GM18873 (cell line): ENCODE data around the gene RSBN1.
A peak's percentile ranks its signal among the peaks of the same experiment; 100 is the strongest.

Experiments
- ATAC-seq: cut with Tn5 transposase; IDR thresholded peaks from one replicate; pipeline ENCODE4 v1.9.1; 2021; ENCODE audit warnings: mild to moderate bottlenecking, moderate library complexity, moderate number of reproducible peaks; ENCODE audit not compliant: unreplicated experiment, low FRiP score

Gene RSBN1

DNA sequence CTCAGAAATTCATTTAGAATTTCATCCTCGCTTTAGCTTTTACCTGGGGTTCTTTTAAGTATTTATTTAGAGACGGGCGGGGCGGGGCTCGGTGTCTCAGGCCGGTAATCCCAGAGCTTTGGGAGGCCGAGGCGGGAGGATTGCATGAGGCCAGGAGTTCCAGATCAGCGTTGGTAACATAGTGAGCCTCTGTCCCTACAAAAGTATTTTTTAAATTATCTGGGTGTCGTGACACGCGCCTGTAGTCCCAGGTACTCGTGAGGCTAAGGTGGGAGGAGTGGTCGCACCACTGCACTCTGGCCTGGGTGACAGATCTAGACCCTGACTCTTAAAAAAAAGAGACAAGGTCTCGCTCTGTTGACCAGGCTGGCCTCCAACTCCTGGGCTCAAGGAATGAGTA, 942 bp upstream of the RSBN1 start:
- ATAC-seq: no peak

DNA sequence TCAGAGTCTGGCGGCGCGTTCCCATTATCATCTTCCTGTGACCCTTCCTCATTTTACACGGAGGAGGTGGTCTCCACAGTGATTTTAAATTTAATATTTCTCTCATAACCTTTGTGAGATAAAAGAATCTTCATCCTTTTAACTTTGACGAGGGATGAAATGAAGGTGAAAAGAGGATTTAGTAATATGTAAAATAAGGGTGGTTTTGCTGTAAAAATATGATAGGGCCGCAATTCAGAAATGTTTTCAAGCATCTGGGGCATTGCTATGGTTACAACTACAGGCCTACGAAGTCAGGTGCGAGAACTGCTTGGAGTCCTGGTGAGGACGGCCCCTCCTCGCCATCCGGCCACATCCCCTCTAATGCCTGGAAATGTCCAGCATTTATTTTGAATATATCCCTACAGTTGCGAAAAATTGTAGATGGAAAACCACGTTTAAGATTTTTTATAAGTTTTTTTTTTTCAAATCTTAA, 422 bp upstream of the RSBN1 start:
- ATAC-seq: no peak

DNA sequence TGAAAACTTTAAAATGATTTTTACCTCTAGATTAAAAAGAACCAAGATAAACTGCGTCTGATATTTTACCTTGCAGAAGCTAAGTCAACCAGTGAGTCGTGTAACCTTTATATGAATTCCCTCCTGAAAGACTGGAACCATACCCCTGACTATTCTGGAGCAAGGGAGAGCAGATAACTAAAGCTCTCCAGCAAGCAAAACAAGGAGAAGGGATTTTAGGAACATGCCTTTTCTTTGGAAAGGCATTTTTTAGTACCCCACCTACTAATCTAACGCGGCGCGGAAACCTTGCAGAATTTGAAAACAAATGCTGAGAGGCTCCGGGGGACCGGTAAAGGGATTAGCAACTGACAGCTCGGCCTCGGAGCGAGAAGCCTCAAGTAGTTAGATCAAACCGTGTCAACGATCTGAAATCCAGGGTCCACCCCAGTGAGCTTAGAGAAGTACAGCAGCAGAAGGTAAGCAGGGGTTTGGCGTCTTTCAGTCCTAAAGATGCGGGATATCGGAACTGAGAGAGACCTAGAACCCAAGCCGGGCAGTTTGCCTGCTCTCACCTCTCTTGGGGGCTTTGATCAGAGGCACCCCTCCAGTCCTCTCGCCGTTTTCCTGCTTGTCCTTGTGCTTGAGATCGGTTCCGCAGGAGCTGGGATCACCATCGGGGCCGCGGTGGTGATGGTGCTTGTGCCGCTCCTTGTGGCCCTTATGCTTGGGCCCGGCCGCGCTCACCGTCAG, 954 bp downstream of the RSBN1 start:
- no peak for ATAC-seq

DNA sequence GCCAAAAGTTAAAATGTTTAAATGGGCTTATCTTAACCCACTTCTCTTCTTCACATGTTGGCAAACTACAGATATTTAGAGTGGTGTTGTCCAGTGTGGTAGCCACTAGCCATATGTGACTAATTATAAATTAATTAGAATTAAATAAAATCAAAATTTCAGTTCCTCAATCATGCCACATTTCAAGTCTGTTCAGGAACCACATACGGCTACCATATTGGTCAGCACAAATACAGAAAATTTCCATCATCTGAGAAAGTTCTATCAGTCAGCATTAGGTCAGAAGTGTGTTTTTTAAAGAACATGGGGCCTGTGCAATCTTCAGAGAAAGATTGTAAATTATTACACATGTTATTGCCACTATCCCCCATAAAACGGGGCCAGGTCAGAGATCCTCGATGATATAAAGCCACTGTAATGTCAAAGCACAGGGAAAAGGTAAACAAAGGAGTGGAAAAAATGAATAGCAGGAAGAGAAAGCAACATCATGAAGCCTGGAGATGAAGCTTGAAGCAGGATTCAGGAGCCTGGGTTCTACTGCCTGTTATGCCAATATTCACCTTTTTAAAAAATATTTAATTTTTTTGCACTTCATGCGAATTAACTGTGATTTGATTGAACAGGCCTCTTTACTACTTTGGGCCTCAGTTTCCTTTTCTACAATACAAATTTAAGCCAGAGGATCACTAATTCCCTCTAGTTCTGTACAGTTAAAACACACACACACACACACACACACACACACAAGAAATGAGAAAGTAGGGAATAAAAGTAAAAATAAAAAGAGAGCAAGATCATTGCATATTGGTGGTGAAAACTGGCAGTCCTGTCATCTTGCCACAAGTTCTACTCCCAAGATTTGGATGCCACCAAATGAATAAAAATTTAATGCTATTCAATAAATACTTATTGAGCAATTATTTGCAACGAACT, 2.3 kb downstream of the RSBN1 start:
- ATAC-seq: no peak

DNA sequence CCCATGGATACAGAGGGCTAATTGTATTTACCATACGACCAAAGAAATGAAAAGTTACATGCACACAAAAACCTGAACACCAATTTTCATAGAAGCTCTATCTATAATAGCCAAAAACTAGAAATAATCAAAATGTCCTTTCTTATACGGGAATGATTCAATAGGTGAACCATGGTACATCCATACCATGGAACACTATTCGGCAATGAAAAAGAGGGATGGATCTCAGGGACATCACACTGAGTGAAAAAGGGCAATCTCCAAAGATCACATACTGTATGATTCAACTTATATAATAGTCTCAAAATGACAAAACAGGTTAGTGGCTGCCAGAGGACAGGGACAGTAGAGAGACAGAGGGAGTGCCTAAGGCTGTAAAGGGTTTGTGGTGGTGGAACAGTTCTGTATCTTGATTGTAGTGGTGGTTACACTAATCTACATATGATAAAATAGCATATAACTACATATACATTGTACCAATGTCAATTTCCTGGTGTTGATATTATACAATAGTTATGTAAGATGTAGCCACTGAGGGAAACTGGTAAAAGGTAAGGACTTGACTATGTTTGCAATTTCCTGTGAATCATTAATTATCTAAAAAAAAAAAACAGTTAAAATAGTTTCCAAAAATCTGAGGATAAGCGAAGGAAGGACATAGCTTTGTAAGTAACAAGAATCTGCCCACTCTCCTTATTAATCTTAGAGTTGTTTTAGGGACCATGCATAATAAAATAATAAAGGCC, 3.7 kb downstream of the RSBN1 start:
- no peak for ATAC-seq

DNA sequence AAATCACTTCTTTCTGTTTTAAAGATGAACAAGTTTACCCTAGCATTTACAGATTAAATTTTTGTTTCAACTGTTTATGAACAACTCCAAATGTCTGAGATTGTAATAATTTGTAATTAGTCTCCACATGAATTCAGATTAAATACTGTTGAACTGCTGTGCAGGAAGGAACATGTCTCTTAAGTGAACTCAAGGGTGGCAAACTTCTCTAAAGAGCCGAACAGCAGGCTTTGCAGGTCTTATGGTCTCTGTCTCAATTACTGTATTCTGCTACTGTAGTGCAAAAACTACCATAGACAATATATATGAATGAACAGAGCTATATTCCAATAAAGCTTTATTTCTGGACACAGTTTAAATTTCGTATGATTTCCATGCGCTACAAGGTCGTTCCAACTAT, 6.6 kb downstream of the RSBN1 start:
- no peak for ATAC-seq

DNA sequence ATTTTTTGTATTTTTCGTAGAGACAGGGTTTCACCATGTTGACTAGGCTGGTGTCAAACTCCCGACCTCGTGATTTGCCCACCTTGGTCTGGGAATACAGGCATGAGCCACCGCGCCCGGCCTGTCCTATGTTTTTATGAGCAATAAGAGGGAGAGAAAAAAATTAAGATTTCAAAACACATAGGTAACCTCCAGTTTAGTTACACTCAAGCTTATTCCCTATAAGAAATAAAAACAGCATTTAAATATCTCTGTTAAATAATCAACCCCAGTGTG, 7.1 kb downstream of the RSBN1 start:
- ATAC-seq: no peak

DNA sequence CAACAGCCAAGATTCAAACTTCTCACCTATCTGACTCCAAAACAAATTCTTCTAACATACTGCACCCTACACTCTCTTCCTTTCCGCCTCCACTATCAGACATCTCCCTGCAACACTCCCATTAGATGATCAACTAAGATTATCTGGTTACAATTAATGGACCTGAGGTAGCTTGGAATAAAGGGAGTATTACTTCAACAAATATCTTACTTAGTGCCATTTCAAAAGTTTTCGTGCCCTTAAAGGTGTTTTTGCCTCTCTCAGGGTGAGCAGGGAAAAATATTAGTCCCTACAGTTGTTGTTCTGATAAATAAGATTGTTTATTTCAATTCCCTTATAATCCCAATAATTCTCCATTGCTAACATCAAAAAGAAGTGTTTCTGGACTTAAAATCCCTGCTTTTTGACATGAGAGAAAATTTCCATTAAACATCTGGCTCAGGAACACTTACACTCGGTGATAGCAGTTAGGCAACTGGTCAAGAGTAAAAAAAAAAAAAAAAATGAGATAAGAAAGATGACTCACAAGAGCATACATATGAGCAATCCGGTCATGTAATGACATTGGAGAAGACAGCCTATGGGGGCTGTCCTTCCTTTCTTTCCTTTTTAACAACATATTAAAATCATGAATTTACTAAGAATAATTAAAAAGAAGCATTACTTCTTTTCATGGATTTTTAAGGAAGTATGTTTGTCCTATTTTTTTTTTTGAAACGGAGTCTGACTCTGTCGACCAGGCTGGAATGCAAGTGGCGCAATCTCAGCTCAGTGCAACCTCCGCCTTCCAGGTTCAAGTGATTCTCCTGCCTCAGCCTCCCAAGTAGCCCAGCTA, 7.6 kb downstream of the RSBN1 start:
- ATAC-seq: no peak

DNA sequence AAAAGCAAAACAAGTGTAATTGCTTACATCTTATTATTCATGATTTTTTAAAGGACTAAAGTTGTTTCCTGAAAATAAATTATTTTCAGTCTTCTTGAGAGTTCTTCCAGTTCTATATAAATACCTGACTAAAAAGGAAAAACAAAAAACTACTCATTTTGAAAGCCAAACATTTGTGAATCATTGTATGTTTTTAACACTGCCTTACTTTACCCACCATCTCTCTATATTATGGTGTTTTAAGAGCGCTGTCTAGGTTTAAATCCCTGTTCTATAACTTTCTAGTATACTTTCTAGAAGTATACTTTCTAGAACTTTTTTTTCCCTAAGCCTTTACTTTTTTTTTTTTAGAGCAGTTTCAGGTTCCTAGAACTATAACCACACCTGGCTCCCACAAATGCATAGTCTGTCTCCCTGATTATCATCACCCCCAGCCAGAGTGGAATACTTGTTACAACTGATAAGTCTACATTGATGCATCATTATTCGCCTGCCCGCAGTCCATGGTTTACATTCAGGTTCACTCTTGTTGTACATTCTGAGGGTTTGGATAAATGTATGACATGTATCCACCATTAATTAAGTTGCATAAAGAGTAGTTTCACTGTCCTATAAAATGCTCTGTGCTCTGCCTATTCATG, 9.8 kb downstream of the RSBN1 start:
- ATAC-seq: no peak

DNA sequence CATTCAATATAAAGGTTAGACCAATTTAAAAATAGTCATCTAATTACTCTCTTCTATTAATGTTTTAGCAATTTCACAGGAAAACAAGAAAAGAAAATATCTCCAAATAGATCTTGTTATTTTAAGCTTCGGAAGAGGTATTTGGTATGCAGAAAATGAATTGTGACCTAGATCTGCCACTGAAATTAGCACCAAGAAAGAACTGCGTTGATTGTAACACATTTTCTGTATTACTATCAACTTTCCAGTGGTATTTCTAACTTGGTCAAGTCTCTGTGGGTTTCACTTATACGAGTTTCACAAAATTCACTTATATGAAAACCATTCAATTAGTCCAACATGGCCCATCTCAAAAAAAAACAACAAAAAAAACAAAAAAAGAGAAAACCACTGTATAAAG, 11.8 kb downstream of the RSBN1 start:
- no peak for ATAC-seq

DNA sequence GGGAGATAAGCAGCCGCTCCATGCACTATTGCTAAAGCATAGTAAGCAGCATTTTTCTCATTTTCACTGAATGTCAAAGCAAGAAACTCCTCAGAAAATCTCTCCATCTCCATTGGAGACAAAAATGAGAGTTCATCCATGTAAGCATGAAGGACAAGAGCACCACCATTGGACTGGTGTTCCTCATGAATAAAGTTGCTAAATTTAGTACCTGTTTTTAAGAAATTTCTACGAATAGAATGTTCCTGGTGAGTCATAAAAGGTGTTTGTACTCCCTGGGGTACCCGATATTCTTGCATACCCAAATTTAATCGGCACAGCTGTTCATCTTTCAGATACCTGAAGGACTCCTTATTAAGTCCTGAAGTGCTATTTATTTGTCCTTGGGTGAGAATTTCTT, 14.8 kb downstream of the RSBN1 start:
- no peak for ATAC-seq

DNA sequence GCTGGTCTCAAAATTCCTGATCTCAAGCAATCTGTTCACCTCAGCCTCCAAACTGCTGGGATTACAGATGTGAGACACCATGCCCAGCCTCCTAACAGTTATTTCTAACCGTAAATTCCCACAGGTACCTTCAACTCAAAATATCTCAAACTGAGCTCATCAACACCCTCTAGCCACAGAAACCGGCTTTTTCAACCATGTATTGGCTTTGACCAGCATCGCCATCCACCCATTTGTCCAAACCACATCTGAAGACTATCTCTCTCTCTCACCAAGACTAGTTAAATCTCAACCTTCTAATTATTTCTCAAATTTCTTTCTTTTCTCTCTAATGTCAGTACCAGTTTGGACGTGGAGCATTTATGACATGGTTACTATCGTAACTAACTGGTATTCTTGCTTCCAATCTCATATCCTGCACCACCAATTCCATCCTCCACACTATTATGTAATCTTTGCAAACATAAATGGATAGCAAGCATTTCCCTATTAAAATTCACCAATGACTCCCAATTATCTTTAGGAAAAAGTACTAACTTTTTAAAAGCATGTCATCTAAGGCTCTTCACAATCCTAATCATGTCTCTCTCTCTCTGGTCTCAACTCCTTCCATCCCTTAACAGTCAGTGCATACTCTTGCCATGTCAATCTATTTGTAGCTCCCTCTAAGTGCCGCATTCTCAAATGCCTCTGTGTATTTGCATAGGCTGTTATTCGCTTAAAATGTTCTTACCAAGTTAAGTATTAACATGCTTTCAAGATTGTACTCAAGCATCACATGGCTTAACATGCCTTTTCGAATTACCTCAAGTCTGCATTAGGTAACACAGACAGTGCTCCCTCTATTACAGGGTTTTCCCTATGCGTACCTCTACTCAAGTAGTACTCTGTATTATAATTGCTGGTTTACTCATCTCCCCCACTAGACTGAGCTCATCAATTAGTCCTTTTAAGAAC, 18.1 kb downstream of the RSBN1 start:
- ATAC-seq: no peak

DNA sequence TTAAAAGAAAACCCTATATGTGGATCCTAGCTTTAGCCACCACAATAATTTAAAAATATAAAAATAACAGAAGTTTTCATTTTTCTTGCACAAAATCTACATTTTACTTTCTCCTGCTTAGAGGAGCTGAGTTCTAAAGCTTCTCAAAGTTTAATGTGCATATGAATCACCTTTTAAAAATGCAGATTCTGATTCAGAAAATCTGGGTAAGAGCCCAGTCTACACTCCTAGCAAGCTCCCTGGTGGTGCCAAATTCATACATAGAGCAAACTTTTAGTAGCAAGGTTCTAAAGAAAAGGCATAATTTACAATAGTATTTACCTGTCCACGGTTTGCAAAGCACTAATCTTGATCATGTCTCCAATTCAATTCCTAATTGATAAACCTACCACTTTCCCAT, 19.3 kb downstream of the RSBN1 start:
- ATAC-seq: no peak

DNA sequence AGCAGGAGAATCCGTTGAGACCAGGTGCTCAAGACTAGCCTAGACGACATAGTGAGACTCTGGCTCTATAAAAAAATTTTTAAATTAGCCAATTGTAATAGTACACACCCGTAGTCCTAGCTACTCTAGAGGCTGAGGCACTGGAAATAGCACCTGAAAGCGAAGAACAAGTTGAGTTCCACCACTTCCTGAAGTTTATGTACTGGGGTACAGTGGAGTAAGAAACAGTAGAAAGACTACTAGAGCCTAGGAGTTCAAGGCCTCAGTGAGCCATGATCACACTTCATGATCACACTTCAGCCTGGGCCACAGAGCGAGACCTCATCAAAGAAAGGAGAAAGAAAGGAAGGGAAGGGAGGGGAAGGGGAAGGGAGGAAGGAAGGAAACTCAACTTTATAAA, 19.8 kb downstream of the RSBN1 start:
- no peak for ATAC-seq

DNA sequence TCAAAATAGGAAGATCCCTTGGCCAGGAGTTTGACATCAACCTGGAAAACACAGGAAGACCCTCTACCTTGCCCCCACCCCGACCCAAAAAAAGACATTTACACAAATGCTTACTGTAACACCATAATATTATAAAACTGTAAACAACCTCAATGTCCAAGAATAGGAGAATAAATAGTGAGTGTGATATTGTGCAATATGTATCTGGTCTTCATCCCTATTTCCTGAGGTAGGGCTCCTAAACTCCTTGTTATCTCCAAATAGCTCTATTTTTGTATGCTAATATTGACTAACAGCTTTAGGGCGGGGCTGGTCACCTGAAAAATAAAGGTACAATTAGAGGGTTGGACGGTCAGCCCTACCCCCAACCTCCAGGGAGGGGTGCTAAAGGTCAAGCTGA, 23.5 kb downstream of the RSBN1 start:
- ATAC-seq: no peak

DNA sequence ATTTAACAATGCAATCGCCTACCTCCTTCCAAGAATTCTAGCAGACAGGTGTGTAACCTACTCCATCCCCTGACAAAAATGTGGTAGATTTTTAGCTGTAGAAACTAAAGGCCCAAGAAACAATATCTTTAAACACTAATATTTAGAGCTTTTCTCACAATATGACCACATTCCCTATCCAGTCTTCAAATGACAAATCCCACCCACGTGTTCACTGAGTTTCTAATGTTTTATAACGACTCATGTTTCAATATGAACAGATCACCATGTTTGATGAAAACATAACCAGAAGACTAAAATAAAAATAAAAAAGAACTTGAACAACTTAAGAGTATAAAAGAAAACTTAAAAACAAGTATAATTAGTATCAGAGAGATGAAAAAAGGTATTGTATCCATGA, 24.6 kb downstream of the RSBN1 start:
- ATAC-seq: no peak

DNA sequence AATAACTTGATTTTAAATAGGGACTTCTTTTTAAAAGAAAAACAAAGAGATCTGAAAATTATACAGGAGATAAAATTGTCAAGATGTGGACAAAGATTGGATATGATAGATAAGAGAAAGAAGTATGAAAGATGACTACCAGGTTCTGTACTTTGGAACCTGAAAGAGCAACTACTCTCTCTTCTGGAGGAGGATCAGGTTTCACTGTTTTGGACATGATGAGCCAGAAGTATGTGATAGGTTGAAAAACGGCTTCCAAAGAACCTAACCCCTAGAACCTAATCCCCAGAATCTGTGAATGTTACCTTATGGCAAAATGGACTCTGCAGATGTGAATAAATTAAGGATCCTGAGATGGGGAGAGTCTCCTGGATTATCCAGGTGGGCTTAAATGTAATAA, 26.2 kb downstream of the RSBN1 start:
- no peak for ATAC-seq

DNA sequence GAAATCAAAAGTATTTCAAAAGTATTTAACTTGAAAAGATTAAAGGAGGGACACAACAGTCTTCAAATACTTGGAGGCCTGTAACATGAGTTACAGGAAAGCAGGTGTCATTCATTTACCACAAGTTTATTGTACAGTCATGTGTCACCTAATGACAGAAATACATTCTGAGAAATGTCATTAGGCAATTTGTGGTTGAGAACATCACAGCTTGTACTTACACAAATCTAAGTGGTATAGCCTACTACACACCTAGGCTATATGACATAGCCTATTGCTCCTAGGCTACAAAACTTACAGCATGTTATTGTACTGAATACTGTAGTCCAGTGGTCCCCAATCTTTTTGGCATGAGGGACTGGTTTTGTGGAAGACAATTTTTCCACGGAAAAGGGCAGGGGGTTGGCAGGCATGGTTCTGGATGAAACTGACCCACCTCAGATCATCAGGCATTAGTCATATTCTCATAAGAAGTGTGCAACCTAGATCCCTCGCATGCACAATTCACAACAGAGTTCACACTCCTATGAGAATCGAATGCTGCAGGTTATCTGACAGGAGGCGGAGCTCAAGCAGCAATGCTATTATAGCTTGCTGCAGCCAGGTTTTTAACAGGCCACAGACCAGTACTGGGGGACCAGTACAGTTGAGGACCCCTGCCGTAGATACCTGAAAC, 28.0 kb downstream of the RSBN1 start:
- ATAC-seq: peak; percentile 51
